HG03457 (cell line): ENCODE results near the gene TMED9.
A peak's percentile ranks its signal among the peaks of the same experiment; 100 is the strongest.
"Not testable (repeated sequence)": the region's sequence is repeated elsewhere in the genome, so short reads cannot be mapped to it uniquely, and the experiment has no call there.

Experiments used
- ATAC-seq: cut with Tn5 transposase; IDR thresholded peaks from one replicate; pipeline ENCODE4 v1.9.1; 2021; ENCODE audit warnings: moderate number of reproducible peaks; ENCODE audit not compliant: unreplicated experiment

The TMED9 gene

GRCh38 chr5:177592010-177592834 is at the start of gene TMED9:
TSS of gene TMED9 (plus strand) at chr5:177592203. CDS start at chr5:177592215, 12 bp downstream.
- peak; percentile 85 for ATAC-seq

GRCh38 chr5:177542816-177543465 is 49.1 kb upstream of the TMED9 start:
- no peak for ATAC-seq

GRCh38 chr5:177545487-177546257 is 46.3 kb upstream of the TMED9 start:
- ATAC-seq = no peak

- no peak for ATAC-seq
These were observed 45.7 kb upstream of the TMED9 start for GRCh38 chr5:177546258-177546741.

- ATAC-seq = no peak
These were observed 44.3 kb upstream of the TMED9 start for GRCh38 chr5:177547736-177548135.

- no peak for ATAC-seq
These were observed 43.5 kb upstream of the TMED9 start for GRCh38 chr5:177548495-177548894.

GRCh38 chr5:177550122-177550521 is 41.9 kb upstream of the TMED9 start:
- no peak for ATAC-seq

- ATAC-seq = no peak
These were observed 39.1 kb upstream of the TMED9 start for GRCh38 chr5:177552839-177553455.

- peak; percentile 27 for ATAC-seq
These were observed 38.2 kb upstream of the TMED9 start for GRCh38 chr5:177553671-177554429.

GRCh38 chr5:177554474-177555111 is 37.4 kb upstream of the TMED9 start, which contains the start of gene FAM193B:
TSS of gene FAM193B (minus strand) at chr5:177554563. CDS start at chr5:177554458, 105 bp downstream.
- peak; percentile 67 for ATAC-seq

GRCh38 chr5:177555228-177555627 is 36.8 kb upstream of the TMED9 start:
- ATAC-seq = no peak

GRCh38 chr5:177555665-177556064 is 36.3 kb upstream of the TMED9 start:
- no peak for ATAC-seq

- no peak for ATAC-seq
These were observed 34.9 kb upstream of the TMED9 start for GRCh38 chr5:177557041-177557647.

- no peak for ATAC-seq
These were observed 34.2 kb upstream of the TMED9 start for GRCh38 chr5:177557796-177558195.

GRCh38 chr5:177559446-177559941 is 32.5 kb upstream of the TMED9 start:
- ATAC-seq = not testable (repeated sequence)

- ATAC-seq = no peak
These were observed 27.0 kb upstream of the TMED9 start for GRCh38 chr5:177565046-177565445.

- no peak for ATAC-seq
These were observed 23.7 kb upstream of the TMED9 start for GRCh38 chr5:177568326-177568725.

GRCh38 chr5:177569894-177570293 is 22.1 kb upstream of the TMED9 start:
- no peak for ATAC-seq

- no peak for ATAC-seq
These were observed 16.5 kb upstream of the TMED9 start for GRCh38 chr5:177575488-177575887.
